ENCODE results near the gene HSF5. TPM values are rescaled to one million over a fixed set of nuclear protein-coding genes. Genes with fewer than 3 reads are reported as not detected.
A peak's percentile ranks its signal among the peaks of the same experiment; 100 is the strongest.

Gene HSF5
- total RNA-seq, 1 experiment from 2014 or later = not detected

GRCh38 chr17:58417300-58418092 is 70.7 kb downstream of the HSF5 start, which contains the start of gene RNF43:
Gene RNF43 (minus strand): TSS chr17:58417534. CDS start chr17:58415577, 1,957 bp downstream.
- H3K4me3 ChIP-seq (ENCODE audit: insufficient read depth, low read depth, low read length) = peak within 1 kb of the TSS; percentile 39
- no peaks in the 10 kb centered on the region for H3K36me3 ChIP-seq (replicated peaks; ENCODE audit: control insufficient read depth, insufficient read depth, low read length)
- peak; percentile 95 for DNase-seq
- no peaks in the 10 kb centered on the region for H3K27me3 ChIP-seq (ENCODE audit: control insufficient read depth, insufficient read depth, low read length)

DNA sequence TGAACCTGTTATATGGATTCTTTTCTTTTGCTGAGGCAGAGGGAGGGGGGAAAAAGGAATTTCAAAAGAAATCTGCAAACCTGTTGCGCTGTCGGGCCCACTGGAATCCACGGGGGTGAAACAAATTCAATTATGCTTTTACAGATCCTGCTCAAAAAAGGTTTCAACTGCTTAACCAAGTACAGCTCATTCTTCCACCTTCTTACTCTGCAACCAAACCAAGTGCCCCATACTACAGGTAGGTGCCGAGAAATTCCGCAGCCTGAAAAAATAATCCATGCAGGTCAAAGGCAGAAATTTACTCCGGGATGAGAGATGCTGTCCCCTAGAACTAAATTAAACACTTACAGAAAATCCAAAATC is 71.3 kb downstream of the HSF5 start:
- Histone ChIP-seq H3K27me3 (ENCODE audit: control insufficient read depth, insufficient read depth, low read length) (no peaks in the 10 kb centered on the region), H3K4me3 (ENCODE audit: insufficient read depth, low read depth, low read length) (peak overlapping the region; percentile 39), H3K36me3 (replicated peaks; ENCODE audit: control insufficient read depth, insufficient read depth, low read length) (no peaks in the 10 kb centered on the region)
- DNase-seq = peak; percentile 13

GRCh38 chr17:58416396-58416795 is 71.8 kb downstream of the HSF5 start:
- DNase-seq = no peak
- Histone ChIP-seq H3K27me3 (ENCODE audit: control insufficient read depth, insufficient read depth, low read length) (no peaks in the 10 kb centered on the region), H3K36me3 (replicated peaks; ENCODE audit: control insufficient read depth, insufficient read depth, low read length) (no peaks in the 10 kb centered on the region), H3K4me3 (ENCODE audit: insufficient read depth, low read depth, low read length) (no peak overlapping the region; the same call in 1 of the 2 replicates)

DNA sequence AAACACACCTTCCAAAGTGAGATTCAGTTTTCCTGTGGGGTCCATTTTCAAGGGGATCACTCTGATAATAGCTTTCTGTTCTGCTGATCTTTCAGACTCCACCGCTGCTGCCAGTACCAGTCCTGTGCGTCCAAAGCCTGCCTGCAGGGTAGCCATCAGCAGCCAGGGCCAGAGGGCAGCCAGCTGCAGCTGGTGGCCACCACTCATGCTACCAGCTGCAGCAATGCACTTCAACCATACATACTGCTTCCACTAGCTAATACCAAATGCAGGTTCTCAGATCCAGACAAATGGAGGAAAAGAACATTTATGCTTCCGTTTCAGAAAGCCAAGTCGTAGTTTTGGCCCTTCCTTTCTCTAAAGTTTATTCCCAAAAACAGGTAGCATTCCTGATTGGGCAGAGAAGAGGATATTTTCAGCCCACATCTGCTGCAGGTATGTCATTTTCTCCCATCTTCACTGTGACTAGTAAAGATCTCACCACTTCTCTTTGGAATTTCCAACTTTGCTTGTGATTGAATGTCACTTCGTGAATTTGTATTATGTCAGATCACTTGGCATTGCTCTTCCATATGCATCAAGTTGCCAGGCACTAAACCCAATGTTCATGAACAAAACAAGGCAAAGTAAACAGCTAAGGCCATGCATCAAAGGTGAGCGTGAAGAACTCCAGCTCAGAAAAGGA is 72.7 kb downstream of the HSF5 start:
- DNase-seq = peak; percentile 13
- Histone ChIP-seq H3K4me3 (ENCODE audit: insufficient read depth, low read depth, low read length) (no peak overlapping the region), H3K36me3 (replicated peaks; ENCODE audit: control insufficient read depth, insufficient read depth, low read length) (no peaks in the 10 kb centered on the region), H3K27me3 (ENCODE audit: control insufficient read depth, insufficient read depth, low read length) (no peaks in the 10 kb centered on the region)

DNA sequence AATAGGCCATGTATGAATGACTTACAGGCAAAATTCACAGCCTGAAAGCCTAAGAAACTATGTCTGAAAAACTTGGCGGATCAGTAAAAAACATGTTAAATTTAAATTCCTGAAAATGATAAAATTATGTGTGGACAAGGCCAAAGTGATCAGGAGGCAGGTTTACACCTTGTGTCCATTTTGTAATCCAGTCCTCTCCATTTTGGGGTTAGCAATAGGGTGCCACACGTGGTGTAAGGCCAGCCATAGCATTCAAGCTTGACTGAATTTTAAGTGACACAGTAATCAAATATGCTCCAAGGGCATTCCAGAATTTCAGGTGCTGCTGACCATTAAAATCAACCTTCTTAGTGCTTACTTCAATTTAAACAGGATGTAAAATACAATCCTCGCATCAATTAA is 73.6 kb downstream of the HSF5 start:
- no peak overlapping the region for H3K4me3 ChIP-seq (ENCODE audit: insufficient read depth, low read depth, low read length)
- DNase-seq = no peak

DNA sequence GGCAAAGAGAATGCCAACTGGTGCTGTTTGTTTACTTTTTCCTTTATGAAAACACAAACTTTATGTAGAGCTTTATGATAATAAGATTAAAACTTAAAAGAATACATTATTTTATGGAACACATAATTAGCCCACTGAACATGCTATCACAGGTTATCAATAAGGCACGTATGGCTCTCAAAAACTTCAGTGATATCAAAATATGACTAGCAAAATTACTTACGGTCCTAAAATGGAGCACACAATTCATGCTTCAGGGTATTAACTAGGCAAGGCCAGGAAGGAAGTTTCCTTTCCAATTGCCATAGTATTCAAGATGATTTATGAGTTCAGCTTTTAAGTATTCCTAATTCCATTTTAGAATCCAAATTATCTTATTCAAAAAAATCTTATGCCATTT is 74.5 kb downstream of the HSF5 start:
- no peak for DNase-seq
- no peaks in the 10 kb centered on the region for H3K36me3 ChIP-seq (replicated peaks; ENCODE audit: control insufficient read depth, insufficient read depth, low read length)
- no peaks in the 10 kb centered on the region for H3K27me3 ChIP-seq (ENCODE audit: control insufficient read depth, insufficient read depth, low read length)
- H3K4me3 ChIP-seq (ENCODE audit: insufficient read depth, low read depth, low read length) = no peak overlapping the region

More for the DNA sequence above, 73.6 kb downstream of the HSF5 start:
- H3K36me3 ChIP-seq (replicated peaks; ENCODE audit: control insufficient read depth, insufficient read depth, low read length) = no peaks in the 10 kb centered on the region
- no peaks in the 10 kb centered on the region for H3K27me3 ChIP-seq (ENCODE audit: control insufficient read depth, insufficient read depth, low read length)

DNA sequence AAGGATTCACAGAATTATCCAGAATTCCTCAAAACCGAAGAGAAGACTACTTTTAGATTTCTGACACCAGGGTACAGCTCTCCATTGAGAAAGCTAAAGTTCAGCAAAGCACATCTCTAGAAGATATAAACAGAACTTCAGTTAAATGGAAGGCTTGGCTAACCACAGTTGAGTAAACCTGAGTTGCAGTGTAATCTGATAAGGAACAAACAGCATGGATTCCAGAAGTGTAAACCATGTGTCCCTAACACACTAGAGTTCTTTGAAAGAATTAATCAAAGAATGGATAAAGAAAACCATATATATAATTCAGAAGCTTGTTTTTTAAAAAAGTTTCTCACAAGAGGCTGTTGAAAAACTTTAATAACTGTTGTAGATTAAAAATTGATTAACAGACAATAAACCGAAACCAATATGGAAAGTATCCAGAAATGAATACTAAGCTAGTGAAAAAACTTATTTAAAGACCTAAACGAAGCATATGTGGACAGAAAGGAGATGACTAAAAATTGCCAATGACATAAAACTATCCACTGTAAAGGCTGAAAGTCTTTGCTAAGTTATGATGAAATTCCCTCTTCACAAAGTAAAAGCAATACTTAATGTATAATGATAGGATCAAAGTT is 75.1 kb downstream of the HSF5 start:
- DNase-seq = no peak
- H3K4me3 ChIP-seq (ENCODE audit: insufficient read depth, low read depth, low read length) = no peak overlapping the region
- no peaks in the 10 kb centered on the region for H3K27me3 ChIP-seq (ENCODE audit: control insufficient read depth, insufficient read depth, low read length)
- no peaks in the 10 kb centered on the region for H3K36me3 ChIP-seq (replicated peaks; ENCODE audit: control insufficient read depth, insufficient read depth, low read length)

DNA sequence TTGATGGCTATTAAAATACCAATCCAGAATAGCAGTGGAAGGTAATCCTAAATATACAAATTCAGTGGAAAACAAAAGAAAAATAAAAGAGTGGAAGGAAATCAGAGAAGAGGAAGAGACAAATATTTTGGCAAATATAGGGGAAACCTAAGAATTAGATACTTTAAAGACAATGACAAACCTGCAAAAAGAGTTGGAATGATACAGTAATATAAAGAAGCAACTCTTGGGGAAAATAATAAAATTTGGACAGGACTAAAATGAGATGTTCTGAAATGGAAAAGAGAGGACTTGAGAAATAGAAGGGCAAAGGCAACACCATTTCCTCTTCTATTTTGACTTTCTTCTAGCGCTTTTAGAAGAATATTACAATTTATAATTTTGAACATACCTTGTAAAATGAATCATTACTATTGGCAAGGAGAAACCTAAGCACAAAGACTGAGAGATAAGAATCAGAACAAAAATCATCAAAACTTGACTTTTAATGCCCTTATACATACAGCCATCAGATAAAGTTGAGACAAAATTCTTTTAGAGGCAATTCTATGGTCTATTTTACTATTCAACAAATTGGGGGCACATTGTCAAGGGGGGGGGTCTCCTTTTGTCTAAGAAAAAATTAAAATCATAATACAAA is 76.0 kb downstream of the HSF5 start:
- Histone ChIP-seq H3K4me3 (ENCODE audit: insufficient read depth, low read depth, low read length) (no peak overlapping the region), H3K36me3 (replicated peaks; ENCODE audit: control insufficient read depth, insufficient read depth, low read length) (no peaks in the 10 kb centered on the region), H3K27me3 (ENCODE audit: control insufficient read depth, insufficient read depth, low read length) (no peaks in the 10 kb centered on the region)
- no peak for DNase-seq

- H3K36me3 ChIP-seq (replicated peaks; ENCODE audit: control insufficient read depth, insufficient read depth, low read length) = no peaks in the 10 kb centered on the region
- no peak for DNase-seq
- no peaks in the 10 kb centered on the region for H3K27me3 ChIP-seq (ENCODE audit: control insufficient read depth, insufficient read depth, low read length)
- H3K4me3 ChIP-seq (ENCODE audit: insufficient read depth, low read depth, low read length) = no peak overlapping the region
Observed at GRCh38 chr17:58411408-58411894, 76.8 kb downstream of the HSF5 start.

DNA sequence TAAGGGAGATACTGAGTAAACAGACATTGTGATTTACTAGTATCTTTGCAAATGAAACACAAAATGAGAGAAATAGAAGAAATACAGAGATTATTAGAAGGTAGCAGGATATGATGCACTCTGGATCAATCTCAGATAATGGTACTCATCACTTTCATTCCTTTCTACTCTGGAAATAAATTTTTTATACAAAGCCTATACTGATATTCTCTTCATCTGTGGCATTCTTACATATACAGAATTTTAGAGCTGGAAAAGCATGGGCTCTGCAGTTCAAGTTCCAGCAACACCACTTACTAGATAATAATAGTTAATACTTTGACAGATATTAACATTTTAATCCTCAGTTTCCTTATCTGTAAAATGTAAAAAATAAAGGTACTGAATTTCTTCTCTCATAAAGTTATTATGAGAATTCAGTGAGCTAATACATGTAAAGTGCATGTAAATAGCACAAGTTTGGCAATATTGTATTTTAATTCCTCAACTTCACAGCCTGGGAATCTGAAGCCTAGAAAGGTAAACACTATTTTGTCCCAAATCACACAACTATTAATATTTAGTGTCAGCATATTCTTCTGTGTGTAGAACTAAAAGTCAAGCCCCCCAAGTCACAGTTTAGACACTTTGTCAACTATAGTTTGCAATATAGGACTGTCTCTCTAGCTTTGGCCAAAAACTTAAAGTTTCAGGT is 77.3 kb downstream of the HSF5 start:
- Histone ChIP-seq H3K4me3 (ENCODE audit: insufficient read depth, low read depth, low read length) (no peak overlapping the region), H3K27me3 (ENCODE audit: control insufficient read depth, insufficient read depth, low read length) (no peaks in the 10 kb centered on the region), H3K36me3 (replicated peaks; ENCODE audit: control insufficient read depth, insufficient read depth, low read length) (no peaks in the 10 kb centered on the region)
- no peak for DNase-seq

GRCh38 chr17:58409432-58409831 is 78.8 kb downstream of the HSF5 start:
- no peak overlapping the region for H3K4me3 ChIP-seq (ENCODE audit: insufficient read depth, low read depth, low read length)
- H3K36me3 ChIP-seq (replicated peaks; ENCODE audit: control insufficient read depth, insufficient read depth, low read length) = no peaks in the 10 kb centered on the region
- DNase-seq = no peak
- H3K27me3 ChIP-seq (ENCODE audit: control insufficient read depth, insufficient read depth, low read length) = no peaks in the 10 kb centered on the region; the same call in 1 of the 2 replicates

DNA sequence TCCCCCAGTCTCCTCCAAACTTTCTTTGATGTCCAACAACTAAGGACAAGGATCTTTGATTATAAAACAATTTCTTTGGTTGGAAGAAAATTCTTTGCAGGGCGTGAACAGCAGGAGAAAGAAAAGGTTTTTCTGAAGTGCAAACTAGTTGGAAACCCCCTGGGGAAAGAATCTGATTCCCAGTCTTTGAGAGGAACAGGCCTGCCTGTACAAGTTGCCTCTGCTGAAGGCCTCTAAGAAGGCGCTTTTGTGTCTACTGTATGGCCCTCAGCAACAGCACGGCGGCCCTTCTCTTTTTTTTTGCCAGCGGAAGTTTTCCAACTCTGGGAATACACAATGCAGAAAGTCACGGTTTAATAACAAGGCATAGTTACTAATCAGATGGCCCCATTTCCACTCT is 84.9 kb downstream of the HSF5 start:
- DNase-seq = peak; percentile 46
- H3K4me3 ChIP-seq (ENCODE audit: insufficient read depth, low read depth, low read length) = no peak overlapping the region
- no peaks in the 10 kb centered on the region for H3K36me3 ChIP-seq (replicated peaks; ENCODE audit: control insufficient read depth, insufficient read depth, low read length)
- peaks cover 34% of the 10 kb centered on the region for H3K27me3 ChIP-seq (ENCODE audit: control insufficient read depth, insufficient read depth, low read length)

DNA sequence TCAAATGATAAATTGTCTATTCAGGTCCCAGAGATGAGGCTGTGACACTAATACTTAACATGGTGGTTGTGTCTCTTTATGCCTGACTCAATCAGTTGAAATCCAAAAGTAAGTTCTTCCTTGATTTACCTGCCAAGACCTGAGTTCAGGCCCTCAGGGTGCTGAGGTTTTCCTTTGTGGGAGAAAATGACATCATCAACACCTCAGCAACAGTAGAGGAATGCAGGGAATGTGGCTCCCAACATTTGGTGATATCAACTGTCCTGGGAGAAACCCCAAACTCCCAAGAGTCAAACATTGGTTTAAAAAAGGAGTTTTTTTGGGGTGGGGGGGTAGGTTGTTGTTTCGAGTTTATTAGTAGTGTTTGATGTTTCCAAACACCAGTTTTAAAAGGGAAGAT is 85.5 kb downstream of the HSF5 start:
- H3K4me3 ChIP-seq (ENCODE audit: insufficient read depth, low read depth, low read length) = no peak overlapping the region
- DNase-seq = peak; percentile 30
- H3K27me3 ChIP-seq (ENCODE audit: control insufficient read depth, insufficient read depth, low read length) = peaks cover 37% of the 10 kb centered on the region

DNA sequence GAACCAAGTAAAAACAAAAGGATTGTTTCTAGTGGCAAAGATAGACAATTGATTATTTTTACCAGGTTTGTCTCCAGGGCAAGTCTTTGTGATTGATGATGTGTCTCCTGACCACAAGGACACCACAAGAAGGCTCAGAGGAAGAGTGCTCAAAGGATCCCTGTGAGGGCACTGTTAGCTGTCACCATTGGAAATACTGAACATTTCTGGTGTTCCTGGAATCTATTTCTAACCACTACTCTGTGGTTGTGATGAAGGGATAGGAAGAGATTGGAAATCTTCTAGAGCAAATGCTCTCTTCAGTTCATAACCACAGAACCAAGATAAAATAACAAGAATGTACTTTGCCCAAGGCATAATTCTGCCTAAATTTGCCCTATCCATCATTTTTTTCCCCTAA is 86.2 kb downstream of the HSF5 start:
- Histone ChIP-seq H3K27me3 (ENCODE audit: control insufficient read depth, insufficient read depth, low read length) (peaks cover 38% of the 10 kb centered on the region), H3K36me3 (replicated peaks; ENCODE audit: control insufficient read depth, insufficient read depth, low read length) (no peaks in the 10 kb centered on the region), H3K4me3 (ENCODE audit: insufficient read depth, low read depth, low read length) (no peak overlapping the region)
- DNase-seq = no peak

More for the DNA sequence above, 85.5 kb downstream of the HSF5 start:
- H3K36me3 ChIP-seq (replicated peaks; ENCODE audit: control insufficient read depth, insufficient read depth, low read length) = no peaks in the 10 kb centered on the region

Data from H7 (cell line).